GM18951 (cell line): ENCODE data around the gene BMP2.

ENCODE experiments used
- POLR2A ChIP-seq: IDR thresholded peaks from 4 replicates; pipeline ENCODE4 v1.6.1; 2011; ENCODE audit warnings: mild to moderate bottlenecking; ENCODE audit not compliant: insufficient read length, insufficient read depth; ENCODE audit errors: extremely low read depth
- in situ Hi-C: fragments of 300-500 bp; cut with MboI; formaldehyde crosslinking; loops from one replicate; pipeline ENCODE4 v1.12.0; 2022; ENCODE audit warnings: low sequenced_read_pairs, mixed read lengths, inconsistent platforms; ENCODE audit not compliant: unreplicated experiment

BMP2 gene

DNA sequence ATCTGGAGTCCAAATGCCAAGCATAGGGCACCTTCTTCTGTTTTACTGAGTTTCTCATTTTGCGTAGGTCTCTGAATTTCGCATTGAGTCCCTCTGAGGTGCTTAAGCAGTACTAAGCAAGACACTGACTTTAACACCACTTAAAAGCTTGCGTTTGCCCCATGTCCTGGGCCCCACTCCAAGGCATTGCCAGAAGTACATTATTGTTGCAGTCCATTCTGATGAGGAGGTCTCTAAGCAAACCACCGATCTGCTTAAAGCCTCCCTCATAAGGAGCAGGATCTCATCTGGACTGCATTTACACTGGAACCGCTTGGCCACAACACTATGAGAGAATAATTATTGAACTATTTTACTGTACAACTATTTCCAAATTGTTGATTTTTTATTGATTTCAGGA lies 16.3 kb downstream of the BMP2 start:
- TF ChIP-seq POLR2A: no peak
- in situ Hi-C loops: no loop called here

DNA sequence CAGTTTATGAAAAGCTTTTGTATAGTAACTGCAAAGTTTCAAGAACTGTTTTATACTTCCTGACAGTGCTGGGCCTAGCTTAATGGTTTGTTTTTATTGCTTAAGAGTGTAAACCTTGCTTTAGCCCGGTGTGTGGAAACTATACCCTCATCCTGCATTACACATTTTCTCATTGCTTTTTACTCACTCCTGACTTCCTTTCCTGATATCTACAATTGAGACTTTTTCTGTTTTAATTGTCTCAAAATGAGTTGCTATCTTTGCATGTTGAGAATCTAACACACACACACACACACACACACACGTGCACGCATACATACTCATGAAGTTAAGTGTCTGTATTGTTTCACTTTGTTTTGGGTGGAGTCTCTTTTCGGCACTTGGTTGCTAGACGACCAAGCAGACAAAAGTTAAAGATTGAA lies 16.7 kb downstream of the BMP2 start:
- in situ Hi-C loops: no loop called here
- no peak for TF ChIP-seq POLR2A

DNA sequence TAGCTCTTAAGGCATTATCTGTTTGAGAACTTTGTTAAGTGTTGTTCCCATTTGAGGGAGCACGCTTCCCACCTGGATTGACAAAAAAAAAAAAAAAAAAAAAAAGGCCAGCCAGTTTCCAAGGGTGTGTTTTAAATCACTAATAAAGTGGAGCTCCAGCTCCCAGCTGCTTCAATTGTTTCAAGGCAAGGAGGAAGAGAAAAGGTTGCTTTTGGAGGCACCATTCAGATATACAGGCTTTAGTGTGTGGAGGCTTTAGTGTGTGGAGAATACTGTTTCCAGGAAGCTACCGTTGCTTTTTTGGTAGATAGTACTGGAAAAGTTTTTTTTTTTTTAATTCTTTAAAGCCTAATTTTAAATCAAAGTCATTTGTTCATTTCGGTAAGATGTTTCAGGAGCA lies 17.3 kb downstream of the BMP2 start:
- TF ChIP-seq POLR2A: no peak
- in situ Hi-C loops: no loop called here

DNA sequence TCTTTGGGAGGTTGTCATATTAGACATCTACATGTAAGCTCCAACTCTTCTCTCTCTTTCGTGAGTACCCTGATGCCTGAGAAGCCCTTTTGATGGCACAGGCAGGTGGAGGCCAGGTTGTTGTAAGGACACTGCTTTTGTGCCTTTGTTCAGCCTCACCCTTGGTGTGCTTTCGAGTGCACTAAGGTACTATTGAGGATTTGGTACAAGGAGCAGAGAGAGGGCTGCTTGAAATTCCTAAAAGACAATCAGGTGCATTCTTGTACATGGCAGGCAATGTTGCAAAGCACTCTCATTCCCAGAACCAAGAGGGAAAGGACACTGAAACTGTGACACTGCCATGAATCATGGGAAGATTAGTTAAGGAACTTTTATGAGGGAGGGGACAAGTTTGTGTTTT lies 19.1 kb downstream of the BMP2 start:
- in situ Hi-C loops: no loop called here
- TF ChIP-seq POLR2A: no peak

DNA sequence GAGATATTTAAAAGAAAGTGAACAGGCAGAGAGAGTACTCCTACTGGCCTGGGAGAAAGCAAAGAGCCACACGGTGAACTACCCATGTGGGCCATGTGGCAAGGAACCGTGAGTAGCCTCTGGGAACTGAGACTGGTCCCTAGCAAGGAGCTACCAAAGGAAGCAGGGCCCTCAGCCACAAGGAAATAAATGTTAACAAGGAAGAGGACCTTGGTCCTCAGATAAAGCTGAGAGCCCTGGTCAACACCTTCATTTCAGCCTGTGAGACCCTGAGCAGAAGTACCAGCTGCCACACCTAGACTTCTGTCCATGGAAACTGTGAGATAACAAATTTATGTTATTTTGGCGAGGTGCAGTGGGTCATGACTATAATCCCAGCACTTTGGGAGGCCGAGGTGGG lies 25.3 kb downstream of the BMP2 start:
- in situ Hi-C loops: no loop called here
- TF ChIP-seq POLR2A: no peak

DNA sequence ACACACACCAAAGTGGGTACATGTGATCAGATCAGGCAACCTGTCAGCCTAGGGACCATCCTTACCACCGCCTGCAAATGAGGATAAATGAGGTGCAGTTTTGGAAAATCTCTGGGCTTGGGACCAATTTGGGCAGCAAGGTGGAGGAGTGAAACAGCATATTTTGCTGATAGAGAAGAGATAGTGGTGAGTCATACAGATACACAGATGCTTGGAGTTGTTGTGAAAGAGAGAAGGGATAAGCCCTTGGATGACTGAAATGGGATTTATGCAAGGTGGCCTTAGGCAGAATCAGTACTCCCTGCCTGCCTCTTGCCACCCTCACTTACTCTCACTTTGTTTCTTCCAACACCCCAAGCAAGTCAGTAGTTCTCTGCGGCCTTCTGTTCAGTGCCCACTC lies 34.7 kb downstream of the BMP2 start:
- in situ Hi-C loops: no loop called here
- TF ChIP-seq POLR2A: no peak

DNA sequence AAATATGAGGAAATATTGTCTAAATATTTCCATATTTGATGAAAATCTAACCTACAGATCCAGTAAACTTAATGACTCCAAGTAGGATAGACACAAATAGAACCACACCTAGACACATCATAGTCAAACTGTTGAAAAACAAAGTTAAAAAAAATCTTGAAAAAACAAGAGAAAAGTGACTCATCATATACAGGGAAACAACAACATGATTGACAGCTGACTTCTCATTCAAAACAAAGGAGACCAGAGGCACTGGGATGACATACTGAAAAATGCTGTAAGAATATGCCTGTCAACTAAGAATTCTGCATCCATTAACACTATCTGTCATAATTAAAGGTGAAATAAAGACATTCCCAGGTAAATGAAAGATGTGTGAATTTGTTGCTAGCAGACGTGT lies 38.8 kb downstream of the BMP2 start:
- TF ChIP-seq POLR2A: no peak
- in situ Hi-C loops: no loop called here

DNA sequence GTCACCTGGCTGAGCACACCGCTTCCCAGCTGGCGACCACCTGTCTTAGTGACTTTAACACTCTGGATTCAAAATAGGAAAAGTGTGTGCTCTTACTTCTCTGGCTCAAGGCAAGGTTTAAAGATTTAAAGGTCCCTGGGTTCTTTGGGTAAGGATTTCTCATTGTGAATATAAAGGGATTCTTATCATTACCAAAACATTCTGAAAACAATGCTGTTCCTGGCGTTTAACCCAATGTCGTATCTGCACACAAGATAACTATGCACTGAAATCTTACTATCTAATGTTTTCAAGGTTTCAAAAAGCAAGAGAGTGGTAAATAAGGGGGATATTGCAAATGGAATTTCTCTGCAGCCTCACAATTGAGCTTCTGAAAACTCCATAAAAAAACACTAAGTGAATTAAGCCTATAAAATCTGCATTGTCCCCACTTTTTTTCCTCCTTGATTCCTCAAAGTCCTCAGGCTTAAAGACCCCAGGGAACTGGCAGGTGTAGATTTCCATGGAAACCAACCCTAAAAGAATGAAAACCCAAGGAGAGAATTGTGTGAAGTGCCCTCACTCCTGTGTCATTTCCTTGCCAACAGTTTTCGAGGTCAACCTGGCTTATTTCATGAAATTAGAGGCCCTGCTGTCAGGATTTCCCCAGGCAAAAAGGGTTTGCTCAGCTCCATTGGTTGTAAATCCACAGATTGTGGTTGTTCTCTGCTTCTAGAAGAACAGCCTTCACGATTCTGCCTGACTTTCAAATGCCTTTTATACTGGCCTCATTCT lies 44.0 kb downstream of the BMP2 start:
- in situ Hi-C loops: no loop called here
- no peak for TF ChIP-seq POLR2A

DNA sequence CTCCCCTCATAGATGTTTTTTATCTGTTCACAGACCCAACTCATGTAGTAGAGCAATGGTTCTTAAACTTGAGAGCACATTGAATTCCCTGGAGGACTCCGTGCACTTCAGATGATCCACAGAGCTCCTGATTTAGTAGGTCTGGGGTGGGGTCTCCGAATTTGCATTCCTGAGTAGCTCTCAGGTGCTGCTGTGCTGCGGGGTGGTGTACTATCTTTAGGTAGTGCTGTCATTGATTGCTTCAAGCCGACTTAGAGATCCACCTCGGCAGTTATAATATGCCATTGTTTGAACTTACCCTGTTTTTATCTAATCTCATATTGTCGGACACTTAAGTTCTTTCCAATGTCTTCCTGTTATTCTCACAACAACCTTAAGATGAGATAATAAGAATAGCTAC lies 45.0 kb downstream of the BMP2 start:
- TF ChIP-seq POLR2A: no peak
- in situ Hi-C loops: no loop called here

DNA sequence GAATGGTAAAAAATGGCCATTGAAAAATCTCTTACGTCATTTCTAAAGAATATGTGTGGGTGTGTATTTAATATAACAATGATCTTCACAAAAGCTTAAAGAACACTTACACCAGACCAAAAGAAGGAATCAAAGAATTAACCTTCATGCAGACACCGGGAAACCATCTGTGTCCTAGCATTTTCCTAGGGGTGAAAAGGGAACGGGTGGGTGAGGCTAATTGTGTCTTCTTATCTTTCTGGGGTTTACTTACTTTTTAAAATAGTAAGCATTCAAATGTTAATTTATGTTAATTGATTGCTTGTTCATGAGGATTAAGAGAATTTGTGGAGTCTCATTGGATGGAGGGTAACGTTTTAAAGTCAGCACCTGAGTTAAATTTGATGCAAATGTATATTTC lies 47.5 kb downstream of the BMP2 start:
- no peak for TF ChIP-seq POLR2A
- in situ Hi-C loops: no loop called here

DNA sequence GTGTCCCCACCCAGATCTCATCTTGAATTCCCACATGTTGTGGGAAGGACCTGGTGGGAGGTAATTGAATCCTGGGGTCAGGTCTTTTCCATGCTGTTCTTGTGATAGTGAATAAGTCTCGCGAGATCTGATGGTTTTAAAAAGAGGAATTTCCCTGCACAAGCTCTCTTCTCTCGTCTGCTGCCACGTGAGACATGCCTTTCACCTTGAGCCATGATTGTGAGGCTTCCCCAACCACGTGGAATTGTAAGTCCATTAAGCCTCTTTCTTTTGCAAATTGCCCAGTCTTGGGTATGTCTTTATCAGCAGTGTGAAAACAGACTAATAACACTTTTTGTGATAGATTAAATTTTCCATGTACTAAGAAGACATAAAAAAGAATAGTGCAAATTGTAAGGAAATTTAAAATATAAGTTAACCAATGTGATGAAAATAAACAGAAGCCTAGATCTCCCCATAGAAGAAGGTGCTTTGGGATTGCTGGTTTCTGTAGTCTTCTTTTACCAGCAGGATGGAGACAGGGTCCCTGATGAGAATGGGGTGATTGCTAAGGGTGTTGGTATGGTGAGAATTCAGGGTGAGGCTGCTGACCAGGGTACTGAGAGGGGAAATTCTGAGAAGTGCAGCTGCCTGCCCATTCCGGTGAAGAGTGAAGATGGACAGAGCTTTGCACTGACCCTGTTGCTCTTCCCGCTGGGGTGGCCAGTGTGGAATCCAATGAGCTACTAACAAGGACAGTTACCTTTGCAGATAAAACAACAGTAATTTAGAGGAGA lies 50.7 kb downstream of the BMP2 start:
- no peak for TF ChIP-seq POLR2A
- in situ Hi-C loops: no loop called here

DNA sequence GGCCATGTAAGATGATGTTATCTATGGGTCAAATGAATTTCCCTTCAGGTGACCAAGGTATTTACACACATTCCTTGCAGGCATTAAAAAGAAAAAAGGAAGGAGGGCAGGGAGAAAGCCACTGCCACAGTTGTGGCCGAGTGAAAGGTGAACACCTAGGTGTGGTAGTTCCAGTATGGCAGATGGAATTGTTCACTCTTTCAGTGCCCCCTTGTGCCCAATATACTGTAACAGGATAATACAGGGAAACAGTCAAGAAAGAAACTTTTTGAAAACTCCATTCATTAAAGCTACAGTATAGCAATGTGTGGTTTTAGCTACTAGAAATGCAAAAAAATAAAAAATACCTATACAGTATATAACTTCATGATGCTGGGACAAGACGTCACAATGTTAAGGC lies 52.1 kb downstream of the BMP2 start:
- no peak for TF ChIP-seq POLR2A
- in situ Hi-C loops: no loop called here

DNA sequence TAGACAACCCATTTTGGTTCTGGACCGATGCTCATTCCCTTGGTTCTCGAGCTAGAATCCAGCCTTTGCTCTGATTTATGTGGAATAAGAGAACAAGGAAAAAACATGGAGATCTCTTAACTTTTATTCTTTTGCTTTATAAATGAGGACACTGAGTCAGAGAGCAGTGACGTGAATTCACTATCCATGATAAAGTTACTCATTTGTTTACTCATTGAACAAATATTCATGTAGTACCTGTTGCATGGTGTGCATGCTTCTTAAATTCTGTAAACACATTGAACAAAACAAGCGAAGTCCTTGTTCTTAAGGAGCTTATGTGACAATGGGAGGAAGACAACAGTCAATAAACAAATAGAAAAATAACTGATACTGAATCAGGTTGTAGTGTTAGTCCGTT lies 56.9 kb downstream of the BMP2 start:
- TF ChIP-seq POLR2A: no peak
- in situ Hi-C loops: no loop called here

DNA sequence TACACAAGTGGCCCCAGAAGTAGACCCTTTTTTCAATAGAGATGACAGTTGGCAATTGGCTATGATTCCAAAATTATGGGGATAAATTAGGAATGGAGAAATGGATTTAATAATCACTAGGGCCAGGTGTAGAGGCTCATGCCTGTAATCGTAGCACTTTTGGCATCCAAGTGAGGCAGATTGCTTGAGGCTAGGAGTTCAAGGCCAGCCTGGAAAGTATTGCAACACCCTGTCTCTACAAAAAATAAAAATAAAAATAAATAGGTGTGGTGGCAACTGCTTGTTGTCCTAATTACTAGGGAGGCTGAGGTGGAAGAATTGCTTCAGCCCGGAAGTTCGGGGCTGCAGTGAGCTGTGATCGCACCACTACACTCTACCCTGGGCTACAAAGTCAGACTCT lies 60.0 kb downstream of the BMP2 start:
- TF ChIP-seq POLR2A: no peak
- in situ Hi-C loops: loop anchor here (25.0 kb wide), 1 partner anchor 1035 kb away; no protein-coding TSS in a partner anchor
